GM12892 (cell line): ENCODE data around the gene CNTN6.

Experiments used
- POLR2A ChIP-seq: IDR thresholded peaks from 2 replicates; pipeline ENCODE4 v1.6.1; 2011; ENCODE audit warnings: low read depth, low read length, control low read depth
- TAF1 ChIP-seq: IDR thresholded peaks from 2 replicates; pipeline ENCODE4 v1.6.1; 2011; ENCODE audit warnings: low read depth, mild to moderate bottlenecking, control low read depth, low read length, borderline replicate concordance

GRCh38 chr3:1404270-1404962 lies 311.6 kb downstream of the CNTN6 start:
- TF ChIP-seq POLR2A = no peak
- no peak for TF ChIP-seq TAF1
